GM23338 (cell line): ENCODE measurements around the gene ACYP1. TPM values are rescaled to one million over a fixed set of nuclear protein-coding genes. Genes with fewer than 3 reads are reported as not detected.

Experiments
- ATAC-seq: fragments of 200-7000 bp; cut with Tn5 transposase; 3 replicates; pipeline ENCODE4 v1.9.1; 2020
- DNase-seq: peaks from one replicate; pipeline ENCODE4 v3.0.0-alpha.2; 2015; ENCODE audit warnings: low spot score
- H2AFZ ChIP-seq: fragments of 200-600 bp; sonication (generic); 2 replicates; pipeline ENCODE4 v1.8.0; 2016; ENCODE audit warnings: antibody characterized with exemption, mild to moderate bottlenecking, moderate library complexity
- H3F3A ChIP-seq: fragments of 200-600 bp; sonication (generic); replicated peaks from 2 replicates; pipeline ENCODE4 v1.8.0; 2017; ENCODE audit warnings: antibody characterized with exemption, mixed run types, low read depth
- H3K27ac ChIP-seq: fragments of 200-600 bp; sonication (generic); 2 replicates; pipeline ENCODE4 v1.6.1; 2016; ENCODE audit warnings: low read depth
- H3K27me3 ChIP-seq: fragments of 200-600 bp; sonication (generic); 2 replicates; pipeline ENCODE4 v1.8.0; 2016; ENCODE audit warnings: mild to moderate bottlenecking, mixed run types, moderate library complexity; ENCODE audit not compliant: insufficient read depth
- H3K36me3 ChIP-seq: fragments of 200-600 bp; sonication (generic); 2 replicates; pipeline ENCODE4 v1.8.0; 2016; ENCODE audit warnings: mild to moderate bottlenecking; ENCODE audit not compliant: insufficient read depth
- H3K4me1 ChIP-seq: fragments of 200-600 bp; sonication (generic); 2 replicates; pipeline ENCODE4 v1.8.0; 2016; ENCODE audit warnings: mild to moderate bottlenecking, moderate library complexity; ENCODE audit not compliant: insufficient read depth
- H3K4me2 ChIP-seq: fragments of 200-600 bp; sonication (generic); 2 replicates; pipeline ENCODE4 v1.7.1; 2017; ENCODE audit warnings: mixed run types
- H3K4me3 ChIP-seq: fragments of 200-600 bp; sonication (generic); 2 replicates; pipeline ENCODE4 v1.6.1; 2016; ENCODE audit warnings: mixed run types
- H3K79me2 ChIP-seq: fragments of 200-600 bp; sonication (generic); replicated peaks from 2 replicates; pipeline ENCODE4 v1.8.0; 2017; ENCODE audit warnings: mild to moderate bottlenecking; ENCODE audit not compliant: insufficient read depth
- H3K9me2 ChIP-seq: fragments of 200-600 bp; sonication (generic); 2 replicates; pipeline ENCODE4 v1.8.0; 2017; ENCODE audit not compliant: insufficient read depth
- H4K20me1 ChIP-seq: fragments of 200-600 bp; sonication (generic); replicated peaks from 2 replicates; pipeline ENCODE4 v1.8.0; 2017; ENCODE audit warnings: mild to moderate bottlenecking; ENCODE audit not compliant: insufficient read depth
- H3K27ac Mint-ChIP-seq: 2 replicates; pipeline ENCODE4 v1.8.0; 2020; ENCODE audit warnings: inconsistent platforms, mild to moderate bottlenecking, moderate library complexity, mixed read lengths
- H3K27me3 Mint-ChIP-seq: 3 replicates; pipeline ENCODE4 v1.8.0; 2022; ENCODE audit warnings: low read depth, mild to moderate bottlenecking, moderate library complexity, mixed read lengths, inconsistent platforms; ENCODE audit not compliant: insufficient read depth, poor library complexity
- H3K36me3 Mint-ChIP-seq: 3 replicates; pipeline ENCODE4 v1.8.0; 2021; ENCODE audit warnings: low read depth, mild to moderate bottlenecking, inconsistent platforms, moderate library complexity, mixed read lengths
- H3K4me1 Mint-ChIP-seq: 3 replicates; pipeline ENCODE4 v1.8.0; 2020; ENCODE audit warnings: mild to moderate bottlenecking, inconsistent platforms, mixed read lengths
- H3K4me3 Mint-ChIP-seq: 3 replicates; pipeline ENCODE4 v1.8.0; 2021; ENCODE audit warnings: moderate library complexity, mild to moderate bottlenecking, inconsistent platforms, mixed read lengths
- H3K9me3 Mint-ChIP-seq: 3 replicates; pipeline ENCODE4 v1.8.0; 2020; ENCODE audit warnings: moderate library complexity, mild to moderate bottlenecking, inconsistent platforms, mixed read lengths
- CREB1 ChIP-seq: fragments of 250-450 bp; sonication (Bioruptor Pico); IDR thresholded peaks from 2 replicates; pipeline ENCODE4 v1.5.0; 2020; ENCODE audit warnings: low read depth, mild to moderate bottlenecking, moderate library complexity
- ETS1 ChIP-seq: IDR thresholded peaks from 2 replicates; pipeline ENCODE4 v1.6.1; 2016; ENCODE audit warnings: antibody characterized with exemption
- EZH2 ChIP-seq: fragments of 200-600 bp; sonication (generic); IDR thresholded peaks from one replicate; pipeline ENCODE4 v1.8.0; 2017; ENCODE audit warnings: antibody characterized with exemption, mild to moderate bottlenecking, low read depth; ENCODE audit not compliant: unreplicated experiment
- EZH2phosphoT487 ChIP-seq: fragments of 200-600 bp; sonication (generic); IDR thresholded peaks from one replicate; pipeline ENCODE4 v1.8.1; 2018; ENCODE audit warnings: antibody characterized with exemption; ENCODE audit not compliant: unreplicated experiment
- JUNB ChIP-seq: IDR thresholded peaks from one replicate; pipeline ENCODE4 v1.6.1; 2016; ENCODE audit warnings: antibody characterized with exemption; ENCODE audit not compliant: unreplicated experiment
- NANOG ChIP-seq: IDR thresholded peaks from 2 replicates; pipeline ENCODE4 v1.6.1; 2016; ENCODE audit warnings: antibody characterized with exemption, borderline replicate concordance
- POLR2AphosphoS5 ChIP-seq: IDR thresholded peaks from 2 replicates; pipeline ENCODE4 v1.6.1; 2016; ENCODE audit warnings: antibody characterized with exemption, low read depth
- STAT1 ChIP-seq: IDR thresholded peaks from one replicate; pipeline ENCODE4 v1.6.1; 2016; ENCODE audit warnings: antibody characterized with exemption; ENCODE audit not compliant: unreplicated experiment
- ZNF114 ChIP-seq: fragments of 250-450 bp; sonication (Bioruptor Pico); IDR thresholded peaks from 2 replicates; pipeline ENCODE4 v1.5.0; 2020; ENCODE audit warnings: mild to moderate bottlenecking, moderate library complexity
- ZNF331 ChIP-seq: fragments of 250-450 bp; sonication (Bioruptor Pico); IDR thresholded peaks from 2 replicates; pipeline ENCODE4 v1.5.0; 2020; ENCODE audit warnings: low read depth, mild to moderate bottlenecking, moderate library complexity
- ZNF462 ChIP-seq: fragments of 250-450 bp; sonication (Bioruptor Pico); IDR thresholded peaks from 2 replicates; pipeline ENCODE4 v1.5.0; 2020; ENCODE audit warnings: mild to moderate bottlenecking, moderate library complexity
- polyA plus RNA-seq: library from polyadenylated mRNA; unstranded; fragments of >200 nt; fragmentation: Nextera tagmentation; extraction: Ambion mirVana; gene quantifications from 2 replicates; pipeline ENCODE4 v1.2.1, GENCODE V29; 2016
- total RNA-seq: library from RNA; depleted of rRNA; stranded (reverse); fragments of >200 nt; shearing (Covaris generic); gene quantifications from 2 replicates; pipeline ENCODE4 v1.2.3, GENCODE V29; 2014
- TF ChIP-seq, protein P1 (sequence below): IDR thresholded peaks from one replicate; pipeline ENCODE4 v1.6.1; 2018; ENCODE audit warnings: antibody characterized with exemption; ENCODE audit not compliant: unreplicated experiment
- TF ChIP-seq, protein P2 (sequence below), 2 experiments: fragments of 200-600 bp in 1 of 2; sonication (generic) in 1 of 2; conservative IDR thresholded peaks; 2 replicates each; pipeline versions ENCODE4 v1.5.1 to v1.6.1; 2016 to 2017; ENCODE audit warnings: antibody characterized with exemption in 2 of 2, low read depth in 2 of 2, mild to moderate bottlenecking in 2 of 2, moderate library complexity in 1 of 2

The ACYP1 gene
- total and polyA plus RNA-seq, 2 experiments from 2014 or later, result 18.4 to 104 TPM

GRCh38 chr14:75044752-75045151 is 19.1 kb downstream of the ACYP1 start:
- no peak overlapping the region for H3K4me3 ChIP-seq
- no peaks in the 10 kb centered on the region for H3K27me3 Mint-ChIP-seq
- no peak for ATAC-seq
- H3K4me2 ChIP-seq, result no peak overlapping the region
- H3K4me3 Mint-ChIP-seq, result no peak overlapping the region
- H3F3A ChIP-seq, result no peaks in the 10 kb centered on the region
- H3K36me3 ChIP-seq, result no peaks in the 10 kb centered on the region; the same call in 1 of the 2 replicates
- no peaks in the 10 kb centered on the region for H3K9me2 ChIP-seq
- H2AFZ ChIP-seq, result no peak overlapping the region
- H3K36me3 Mint-ChIP-seq, result peaks cover 4% of the 10 kb centered on the region; the same call in 2 of the 3 replicates
- H3K79me2 ChIP-seq, result 0 out of 2 replicates have a peak, but pooled peaks cover 6% of the 10 kb centered on the region
- no peaks in the 10 kb centered on the region for H3K4me1 ChIP-seq
- 0 out of 2 replicates have a peak, but pooled peaks cover 6% of the 10 kb centered on the region for H4K20me1 ChIP-seq
- no peaks in the 10 kb centered on the region for H3K4me1 Mint-ChIP-seq
- no peak for DNase-seq
- TF ChIP-seq, protein P1, sequence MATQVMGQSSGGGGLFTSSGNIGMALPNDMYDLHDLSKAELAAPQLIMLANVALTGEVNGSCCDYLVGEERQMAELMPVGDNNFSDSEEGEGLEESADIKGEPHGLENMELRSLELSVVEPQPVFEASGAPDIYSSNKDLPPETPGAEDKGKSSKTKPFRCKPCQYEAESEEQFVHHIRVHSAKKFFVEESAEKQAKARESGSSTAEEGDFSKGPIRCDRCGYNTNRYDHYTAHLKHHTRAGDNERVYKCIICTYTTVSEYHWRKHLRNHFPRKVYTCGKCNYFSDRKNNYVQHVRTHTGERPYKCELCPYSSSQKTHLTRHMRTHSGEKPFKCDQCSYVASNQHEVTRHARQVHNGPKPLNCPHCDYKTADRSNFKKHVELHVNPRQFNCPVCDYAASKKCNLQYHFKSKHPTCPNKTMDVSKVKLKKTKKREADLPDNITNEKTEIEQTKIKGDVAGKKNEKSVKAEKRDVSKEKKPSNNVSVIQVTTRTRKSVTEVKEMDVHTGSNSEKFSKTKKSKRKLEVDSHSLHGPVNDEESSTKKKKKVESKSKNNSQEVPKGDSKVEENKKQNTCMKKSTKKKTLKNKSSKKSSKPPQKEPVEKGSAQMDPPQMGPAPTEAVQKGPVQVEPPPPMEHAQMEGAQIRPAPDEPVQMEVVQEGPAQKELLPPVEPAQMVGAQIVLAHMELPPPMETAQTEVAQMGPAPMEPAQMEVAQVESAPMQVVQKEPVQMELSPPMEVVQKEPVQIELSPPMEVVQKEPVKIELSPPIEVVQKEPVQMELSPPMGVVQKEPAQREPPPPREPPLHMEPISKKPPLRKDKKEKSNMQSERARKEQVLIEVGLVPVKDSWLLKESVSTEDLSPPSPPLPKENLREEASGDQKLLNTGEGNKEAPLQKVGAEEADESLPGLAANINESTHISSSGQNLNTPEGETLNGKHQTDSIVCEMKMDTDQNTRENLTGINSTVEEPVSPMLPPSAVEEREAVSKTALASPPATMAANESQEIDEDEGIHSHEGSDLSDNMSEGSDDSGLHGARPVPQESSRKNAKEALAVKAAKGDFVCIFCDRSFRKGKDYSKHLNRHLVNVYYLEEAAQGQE, result no peak
- TF ChIP-seq POLR2AphosphoS5, result no peak
- TF ChIP-seq, protein P2, sequence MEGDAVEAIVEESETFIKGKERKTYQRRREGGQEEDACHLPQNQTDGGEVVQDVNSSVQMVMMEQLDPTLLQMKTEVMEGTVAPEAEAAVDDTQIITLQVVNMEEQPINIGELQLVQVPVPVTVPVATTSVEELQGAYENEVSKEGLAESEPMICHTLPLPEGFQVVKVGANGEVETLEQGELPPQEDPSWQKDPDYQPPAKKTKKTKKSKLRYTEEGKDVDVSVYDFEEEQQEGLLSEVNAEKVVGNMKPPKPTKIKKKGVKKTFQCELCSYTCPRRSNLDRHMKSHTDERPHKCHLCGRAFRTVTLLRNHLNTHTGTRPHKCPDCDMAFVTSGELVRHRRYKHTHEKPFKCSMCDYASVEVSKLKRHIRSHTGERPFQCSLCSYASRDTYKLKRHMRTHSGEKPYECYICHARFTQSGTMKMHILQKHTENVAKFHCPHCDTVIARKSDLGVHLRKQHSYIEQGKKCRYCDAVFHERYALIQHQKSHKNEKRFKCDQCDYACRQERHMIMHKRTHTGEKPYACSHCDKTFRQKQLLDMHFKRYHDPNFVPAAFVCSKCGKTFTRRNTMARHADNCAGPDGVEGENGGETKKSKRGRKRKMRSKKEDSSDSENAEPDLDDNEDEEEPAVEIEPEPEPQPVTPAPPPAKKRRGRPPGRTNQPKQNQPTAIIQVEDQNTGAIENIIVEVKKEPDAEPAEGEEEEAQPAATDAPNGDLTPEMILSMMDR (conservative IDR thresholded peaks at IDR 0.05; ENCODE audit: low read depth in 2 of 2), result no peak
- TF ChIP-seq STAT1, result no peak
- TF ChIP-seq EZH2phosphoT487, result no peak
- no peak for TF ChIP-seq ZNF331
- TF ChIP-seq ZNF114 (CRISPR knock-in tag), result no peak
- no peak for TF ChIP-seq JUNB
- TF ChIP-seq NANOG, result no peak
- no peak for TF ChIP-seq ZNF462 (CRISPR knock-in tag)
- no peak for TF ChIP-seq CREB1 (CRISPR knock-in tag)
- TF ChIP-seq EZH2, result no peak
- TF ChIP-seq ETS1, result no peak
- no peak overlapping the region for H3K27ac Mint-ChIP-seq
- no peaks in the 10 kb centered on the region for H3K9me3 Mint-ChIP-seq
- no peaks in the 10 kb centered on the region for H3K27me3 ChIP-seq
- H3K27ac ChIP-seq, result no peak overlapping the region
